Hepatocyte (in vitro differentiated cells): ENCODE data around the gene EIF4E1B. TPM values are rescaled to one million over a fixed set of nuclear protein-coding genes. Genes with fewer than 3 reads are reported as not detected.
A peak's percentile ranks its signal among the peaks of the same experiment; 100 is the strongest.

ENCODE experiments used
- DNase-seq: peaks from one replicate; pipeline ENCODE4 v3.0.0-alpha.2; 2016; ENCODE audit warnings: low spot score
- H2AFZ ChIP-seq: fragments of 200-600 bp; sonication (generic); 2 replicates; pipeline ENCODE4 v1.6.0; 2016; ENCODE audit warnings: antibody characterized with exemption, mild to moderate bottlenecking
- H3K27ac ChIP-seq: fragments of 200-600 bp; sonication (generic); 2 replicates; pipeline ENCODE4 v1.5.1; 2016; ENCODE audit warnings: mild to moderate bottlenecking
- H3K27me3 ChIP-seq: fragments of 200-600 bp; sonication (generic); 2 replicates; pipeline ENCODE4 v1.6.1; 2016
- H3K36me3 ChIP-seq: fragments of 200-600 bp; sonication (generic); replicated peaks from 2 replicates; pipeline ENCODE4 v1.5.1; 2016; ENCODE audit warnings: low read depth; ENCODE audit not compliant: insufficient read depth
- H3K4me1 ChIP-seq: fragments of 200-600 bp; sonication (generic); 2 replicates; pipeline ENCODE4 v1.5.1; 2016; ENCODE audit warnings: mild to moderate bottlenecking, moderate library complexity; ENCODE audit not compliant: insufficient read depth
- H3K4me2 ChIP-seq: fragments of 200-600 bp; sonication (generic); 2 replicates; pipeline ENCODE4 v1.6.0; 2016
- H3K4me3 ChIP-seq: fragments of 200-600 bp; sonication (generic); 2 replicates; pipeline ENCODE4 v1.5.1; 2016; ENCODE audit warnings: mild to moderate bottlenecking
- H3K79me2 ChIP-seq: fragments of 200-600 bp; sonication (generic); 2 replicates; pipeline ENCODE4 v1.6.0; 2017; ENCODE audit warnings: mild to moderate bottlenecking
- H3K9me2 ChIP-seq: fragments of 200-600 bp; sonication (generic); replicated peaks from 2 replicates; pipeline ENCODE4 v1.6.0; 2017; ENCODE audit warnings: mild to moderate bottlenecking; ENCODE audit not compliant: insufficient read depth
- H3K9me3 ChIP-seq: fragments of 200-600 bp; sonication (generic); 2 replicates; pipeline ENCODE4 v1.5.1; 2016; ENCODE audit warnings: low read depth, mild to moderate bottlenecking
- H4K20me1 ChIP-seq: fragments of 200-600 bp; sonication (generic); 2 replicates; pipeline ENCODE4 v1.6.0; 2016; ENCODE audit warnings: mild to moderate bottlenecking; ENCODE audit not compliant: insufficient read depth, poor library complexity, severe bottlenecking
- CTCF ChIP-seq: fragments of 200-600 bp; sonication (generic); IDR thresholded peaks from 2 replicates; pipeline ENCODE4 v1.5.1; 2016; ENCODE audit warnings: antibody characterized with exemption, mild to moderate bottlenecking; ENCODE audit not compliant: poor library complexity
- EZH2 ChIP-seq: fragments of 200-600 bp; sonication (generic); IDR thresholded peaks from 2 replicates; pipeline ENCODE4 v1.6.1; 2016; ENCODE audit warnings: antibody characterized with exemption, mild to moderate bottlenecking, borderline replicate concordance
- EZH2phosphoT487 ChIP-seq: fragments of 200-600 bp; sonication (generic); IDR thresholded peaks from one replicate; pipeline ENCODE4 v1.6.1; 2018; ENCODE audit warnings: antibody characterized with exemption, mild to moderate bottlenecking, low read depth, moderate library complexity; ENCODE audit not compliant: unreplicated experiment, severe bottlenecking
- WGBS: methylation state at CpG from one replicate; pipeline ENCODE4 v1.1.6; 2016; ENCODE audit warnings: low lambda C conversion rate; ENCODE audit errors: missing lambda C conversion rate; 5-methylcytosine and 5-hydroxymethylcytosine counted together
- polyA plus RNA-seq: library from polyadenylated mRNA; unstranded; fragments of >200 nt; fragmentation: Nextera tagmentation; extraction: Ambion mirVana; gene quantifications from 2 replicates; pipeline ENCODE4 v1.2.1, GENCODE V29; 2016
- total RNA-seq: library from RNA; depleted of rRNA; stranded (reverse); fragments of >200 nt; gene quantifications from 2 replicates; pipeline ENCODE4 v1.2.3, GENCODE V29; 2014

EIF4E1B gene
- total and polyA plus RNA-seq, 2 experiments from 2014 or later, result not detected

DNA sequence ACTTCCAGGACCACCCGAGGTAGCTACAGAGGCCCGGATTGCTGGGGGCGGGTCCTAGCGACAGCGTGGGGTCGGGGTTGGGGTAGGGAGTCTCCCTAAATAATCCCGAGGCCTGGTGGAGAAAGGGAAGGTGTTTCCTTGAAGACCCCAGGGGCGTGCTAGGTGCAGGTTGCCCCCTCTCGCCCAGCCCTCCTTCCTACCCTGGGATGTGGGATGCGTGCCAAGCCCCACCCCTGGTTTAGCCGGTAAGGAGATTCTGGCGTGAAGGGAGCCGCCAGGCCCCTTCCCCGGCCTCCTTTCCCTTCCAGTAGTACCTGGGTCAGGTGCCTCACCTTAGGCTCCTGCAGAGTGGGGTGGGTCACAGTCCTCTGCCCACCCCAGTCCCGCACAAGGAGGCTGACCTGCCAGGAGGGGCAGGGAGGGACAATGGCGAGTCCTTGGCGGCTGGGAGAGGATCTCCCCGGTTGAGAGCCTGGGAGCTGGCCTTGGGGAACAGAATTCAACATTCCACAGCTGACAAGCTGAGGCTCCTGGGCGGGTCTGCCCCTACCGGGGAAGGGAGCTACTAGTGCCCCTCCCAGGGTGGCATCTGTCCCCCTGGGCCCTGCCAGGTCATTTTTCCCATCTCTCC is 17.5 kb downstream of the EIF4E1B start:
- peaks cover 9% of the 10 kb centered on the region for H3K4me1 ChIP-seq
- H3K4me2 ChIP-seq, result peak overlapping the region; percentile 89
- no peaks in the 10 kb centered on the region for H3K9me3 ChIP-seq
- H3K4me3 ChIP-seq, result peak overlapping the region; percentile 38
- peak; percentile 71 for DNase-seq
- WGBS, result 23% methylated on average over 15 of the region's 20 CpGs
- H3K36me3 ChIP-seq, result no peaks in the 10 kb centered on the region
- peaks cover 20% of the 10 kb centered on the region for H3K79me2 ChIP-seq
- H3K27ac ChIP-seq, result peak overlapping the region; percentile 18
- peak overlapping the region; percentile 71 for H2AFZ ChIP-seq
- no peak for TF ChIP-seq EZH2phosphoT487
- TF ChIP-seq EZH2, result no peak
- TF ChIP-seq CTCF, result no peak
- no peaks in the 10 kb centered on the region for H3K9me2 ChIP-seq
- no peaks in the 10 kb centered on the region for H3K27me3 ChIP-seq
- no peaks in the 10 kb centered on the region for H4K20me1 ChIP-seq

DNA sequence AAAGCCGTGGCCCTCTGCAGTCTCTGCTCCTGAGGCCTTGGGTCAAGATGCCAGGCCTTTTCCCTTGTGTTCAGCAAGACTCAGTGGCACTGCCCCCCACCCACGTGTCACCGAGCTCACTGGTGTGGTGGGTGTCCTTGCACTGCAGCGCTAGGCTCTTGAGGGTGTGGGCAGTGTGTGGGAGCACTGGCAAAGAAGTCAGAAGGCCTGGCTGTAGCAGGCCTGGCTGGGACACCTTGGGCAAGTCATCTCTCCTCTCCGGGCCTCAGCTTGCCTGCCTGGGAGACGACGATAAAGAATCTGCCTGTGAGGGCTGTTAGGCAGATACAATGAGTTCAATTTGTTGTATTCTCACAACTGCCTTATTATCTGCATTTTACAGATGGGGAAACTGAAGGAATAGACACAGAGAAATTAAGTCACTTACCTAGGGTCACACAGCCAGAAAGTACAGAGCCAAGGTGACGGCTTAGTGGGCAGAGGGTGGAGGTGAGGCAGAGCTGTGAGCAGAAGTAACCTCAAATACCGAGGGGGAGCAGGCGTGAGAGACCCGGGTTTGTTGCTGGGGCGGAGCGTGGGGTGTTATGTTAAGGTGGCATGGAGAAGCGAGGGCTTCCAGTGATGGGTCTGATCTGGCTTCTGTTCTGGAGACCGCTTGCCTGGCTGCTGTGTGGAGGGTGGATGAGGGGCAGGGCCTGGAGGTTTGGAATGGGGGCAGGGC is 18.2 kb downstream of the EIF4E1B start:
- H3K9me2 ChIP-seq, result no peaks in the 10 kb centered on the region
- H3K4me2 ChIP-seq, result peak overlapping the region; percentile 89
- no peaks in the 10 kb centered on the region for H3K36me3 ChIP-seq
- peaks cover 9% of the 10 kb centered on the region for H3K4me1 ChIP-seq
- TF ChIP-seq EZH2 (no peak), CTCF (no peak), EZH2phosphoT487 (no peak)
- H4K20me1 ChIP-seq, result no peaks in the 10 kb centered on the region
- DNase-seq, result no peak
- H3K9me3 ChIP-seq, result no peaks in the 10 kb centered on the region
- WGBS, result 87% methylated on average over 15 of the region's 15 CpGs
- H3K4me3 ChIP-seq, result peak overlapping the region; percentile 38
- no peak overlapping the region for H3K27ac ChIP-seq
- no peak overlapping the region for H2AFZ ChIP-seq
- peaks cover 20% of the 10 kb centered on the region for H3K79me2 ChIP-seq
- H3K27me3 ChIP-seq, result no peaks in the 10 kb centered on the region

DNA sequence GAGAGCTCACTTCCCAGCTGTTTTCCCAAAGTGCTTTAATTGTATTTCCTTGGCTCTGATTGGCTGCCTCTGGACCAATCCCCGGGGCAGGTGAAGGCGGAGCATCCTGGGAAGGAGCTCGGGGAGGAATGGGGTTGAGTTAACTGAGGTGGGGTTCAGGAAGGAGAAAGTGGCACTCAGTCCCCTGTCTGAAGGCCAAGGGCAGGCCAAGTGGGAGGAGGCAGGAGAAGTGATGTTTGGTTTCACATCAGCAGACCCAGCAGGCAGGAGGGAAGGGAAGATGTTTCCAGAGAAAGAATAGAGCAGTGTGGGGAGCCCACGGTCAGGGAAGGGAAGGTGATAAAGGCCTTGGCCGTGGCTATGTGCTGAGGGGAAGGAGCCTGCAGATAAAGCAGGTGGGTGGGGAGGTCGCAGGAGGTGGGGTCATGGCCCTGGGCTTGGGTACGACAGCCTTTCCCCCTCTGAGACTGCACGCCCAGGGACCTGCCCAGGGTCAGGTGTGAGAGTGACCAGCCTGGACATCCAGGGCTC is 19.9 kb downstream of the EIF4E1B start:
- WGBS, result 84% methylated on average over 8 of the region's 8 CpGs
- Histone ChIP-seq H3K27me3 (no peaks in the 10 kb centered on the region), H3K4me2 (no peak overlapping the region), H2AFZ (no peak overlapping the region), H3K4me1 (peaks cover 9% of the 10 kb centered on the region), H3K9me3 (no peaks in the 10 kb centered on the region), H3K4me3 (no peak overlapping the region), H4K20me1 (no peaks in the 10 kb centered on the region), H3K36me3 (no peaks in the 10 kb centered on the region), H3K79me2 (peaks cover 20% of the 10 kb centered on the region), H3K27ac (no peak overlapping the region), H3K9me2 (no peaks in the 10 kb centered on the region)
- DNase-seq, result no peak
- TF ChIP-seq EZH2 (no peak), EZH2phosphoT487 (no peak), CTCF (no peak)
